Measurements from ENCODE around the gene KIF18B. TPM values are rescaled to one million over a fixed set of nuclear protein-coding genes. Genes with fewer than 3 reads are reported as not detected.

The KIF18B gene
- 0.44 TPM in 1 of 2 replicates, not detected in the other for total RNA-seq
- total RNA-seq (2013): 0.16 TPM
- 0.36 and 0.48 TPM in 2 replicates for polyA plus RNA-seq
- polyA minus RNA-seq: 0.77 and 0.86 TPM in 2 replicates

- no peaks in the 10 kb centered on the region for H3K9me3 ChIP-seq (ENCODE audit: control extremely low read depth in 1 of 3, control insufficient read depth in 2 of 3, insufficient read depth in 1 of 3, low read length in 2 of 3)
- peak within 1 kb of the TSS; percentile 62 to 79 (median 67) for H3K4me3 ChIP-seq (ENCODE audit: control extremely low read depth in 1 of 5, extremely low read depth in 1 of 5, insufficient read depth in 1 of 5, low read depth in 2 of 5, low read length in 4 of 5)
- 3% methylated on average over 62 of the region's 62 CpGs for WGBS (ENCODE audit: insufficient coverage)
- H3K4me2 ChIP-seq (replicated peaks; ENCODE audit: low read depth, low read length, poor library complexity, severe bottlenecking): peak within 1 kb of the TSS; percentile 97
- ChIA-PET CTCF (no interaction called here), POLR2A (no interaction called here)
- H3K27me3 ChIP-seq (replicated peaks in 1 of 4; ENCODE audit: control extremely low read depth in 1 of 4, control insufficient read depth in 3 of 4, insufficient read depth in 4 of 4, low read length in 3 of 4): peaks cover 0 to 4% (median 4%) of the 10 kb centered on the region in 4 experiments
- Mint-ChIP-seq H3K4me3 (peak within 1 kb of the TSS; percentile 99), H3K9me3 (ENCODE audit: insufficient read depth) (no peaks in the 10 kb centered on the region), H3K4me1 (peaks cover 8% of the 10 kb centered on the region), H3K27me3 (peaks cover 6% of the 10 kb centered on the region), H3K27ac (peak within 1 kb of the TSS; percentile 95)
- peaks cover 7 to 15% of the 10 kb centered on the region in 2 donors for H3K4me1 ChIP-seq (ENCODE audit: control insufficient read depth in 2 of 2, insufficient read depth in 2 of 2, low read length in 2 of 2)
- no peaks in the 10 kb centered on the region for H4K20me1 ChIP-seq (ENCODE audit: control insufficient read depth, insufficient read depth, low read length, poor library complexity, severe bottlenecking)
- peaks cover 36% of the 10 kb centered on the region for H3K79me2 ChIP-seq (ENCODE audit: control insufficient read depth, insufficient read depth, low read length)
- no peak for TF ChIP-seq CTCF (IDR thresholded peaks at IDR 0.05)
- TF ChIP-seq EZH2 (IDR thresholded peaks at IDR 0.05; ENCODE audit: borderline replicate concordance, insufficient read depth, low read depth, low read length, poor library complexity, severe bottlenecking): no peak
- H3K9ac ChIP-seq (ENCODE audit: low read length): peak within 1 kb of the TSS; percentile 65
- no peaks in the 10 kb centered on the region for H3K36me3 ChIP-seq (replicated peaks in 1 of 2; ENCODE audit: control extremely low read depth in 1 of 2, control insufficient read depth in 1 of 2, extremely low read depth in 1 of 2, insufficient read depth in 2 of 2, low read length in 1 of 2)
- ATAC-seq (ENCODE audit: low read depth) (peak; percentile 98), DNase-seq (peak; percentile 91)
- H3K27ac ChIP-seq (ENCODE audit: low read length in 2 of 2): peak within 1 kb of the TSS; percentile 56 to 64
- H2AFZ ChIP-seq (ENCODE audit: insufficient read depth, low read depth, low read length, poor library complexity, severe bottlenecking): peak within 1 kb of the TSS; percentile 79
- intact Hi-C loops (cut with micrococcal nuclease): loop anchor here (1.0 kb wide), 4 partner anchors 21 to 188 kb away; partner anchors contain the start of genes ACBD4, C1QL1, EFTUD2 and NMT1
Measured at GRCh38 chr17:44947461-44948314, at the start of gene KIF18B. Gene KIF18B, minus strand, starts transcription at chr17:44947773. Its CDS starts 11,429 bp downstream, at chr17:44936344.

- H3K36me3 ChIP-seq (replicated peaks in 1 of 2; ENCODE audit: control extremely low read depth in 1 of 2, control insufficient read depth in 1 of 2, extremely low read depth in 1 of 2, insufficient read depth in 2 of 2, low read length in 1 of 2): no peaks in the 10 kb centered on the region
Measured at GRCh38 chr17:44996304-44996703, 48.7 kb upstream of the KIF18B start.

More at GRCh38 chr17:44996304-44996703, 48.7 kb upstream of the KIF18B start:
- DNase-seq (no peak), ATAC-seq (ENCODE audit: low read depth) (no peak)
- H3K9me3 ChIP-seq (ENCODE audit: control extremely low read depth in 1 of 3, control insufficient read depth in 2 of 3, insufficient read depth in 1 of 3, low read length in 2 of 3): peaks cover 0 to 15% (median 4%) of the 10 kb centered on the region in 3 donors
- TF ChIP-seq CTCF (IDR thresholded peaks at IDR 0.05): no peak
- TF ChIP-seq EZH2 (IDR thresholded peaks at IDR 0.05; ENCODE audit: borderline replicate concordance, insufficient read depth, low read depth, low read length, poor library complexity, severe bottlenecking): no peak
- no peaks in the 10 kb centered on the region for H4K20me1 ChIP-seq (ENCODE audit: control insufficient read depth, insufficient read depth, low read length, poor library complexity, severe bottlenecking)
- Mint-ChIP-seq H3K9me3 (ENCODE audit: insufficient read depth) (peaks cover 12% of the 10 kb centered on the region), H3K27ac (no peak overlapping the region), H3K27me3 (peaks cover 42% of the 10 kb centered on the region), H3K4me3 (no peak overlapping the region), H3K4me1 (no peaks in the 10 kb centered on the region)
- no peak overlapping the region for H3K4me2 ChIP-seq (replicated peaks; ENCODE audit: low read depth, low read length, poor library complexity, severe bottlenecking)
- no peaks in the 10 kb centered on the region for H3K4me1 ChIP-seq (ENCODE audit: control insufficient read depth in 2 of 2, insufficient read depth in 2 of 2, low read length in 2 of 2)
- intact Hi-C loops (cut with micrococcal nuclease): no loop called here
- peaks cover 0 to 32% (median 6%) of the 10 kb centered on the region in 4 experiments for H3K27me3 ChIP-seq (replicated peaks in 1 of 4; ENCODE audit: control extremely low read depth in 1 of 4, control insufficient read depth in 3 of 4, insufficient read depth in 4 of 4, low read length in 3 of 4)
- CTCF ChIA-PET: no interaction called here
- POLR2A ChIA-PET: no interaction called here
- WGBS (ENCODE audit: insufficient coverage): 78% methylated on average over 9 of the region's 10 CpGs
- H2AFZ ChIP-seq (ENCODE audit: insufficient read depth, low read depth, low read length, poor library complexity, severe bottlenecking): no peak overlapping the region
- no peak overlapping the region for H3K4me3 ChIP-seq (ENCODE audit: control extremely low read depth in 1 of 5, extremely low read depth in 1 of 5, insufficient read depth in 1 of 5, low read depth in 2 of 5, low read length in 4 of 5)
- H3K27ac ChIP-seq (ENCODE audit: low read length in 2 of 2): no peak overlapping the region
- H3K79me2 ChIP-seq (ENCODE audit: control insufficient read depth, insufficient read depth, low read length): no peaks in the 10 kb centered on the region
- no peak overlapping the region for H3K9ac ChIP-seq (ENCODE audit: low read length)
